GM19240 (cell line): Measurements from ENCODE around the gene ZNF584.
"Not testable (repeated sequence)": the region's sequence is repeated elsewhere in the genome, so short reads cannot be mapped to it uniquely, and the experiment has no call there.

Experiments used
- DNase-seq: peaks from one replicate; pipeline ENCODE4 v3.0.0; 2011; ENCODE audit warnings: low spot score; ENCODE audit not compliant: insufficient read length

ZNF584 gene

GRCh38 chr19:58403920-58404478, 4.5 kb upstream of the ZNF584 start:
- DNase-seq, result not testable (repeated sequence)

- DNase-seq, result no peak
Measured at GRCh38 chr19:58406818-58407657, 1.4 kb upstream of the ZNF584 start.

GRCh38 chr19:58407658-58408151, 744 bp upstream of the ZNF584 start:
- no peak for DNase-seq

GRCh38 chr19:58409010-58409790, 751 bp downstream of the ZNF584 start:
- no peak for DNase-seq

- DNase-seq, result no peak
Measured at GRCh38 chr19:58416604-58417003, 8.2 kb downstream of the ZNF584 start.

- no peak for DNase-seq
Measured at GRCh38 chr19:58417071-58417470, 8.6 kb downstream of the ZNF584 start.

- no peak for DNase-seq
Measured at GRCh38 chr19:58428617-58429016, 20.2 kb downstream of the ZNF584 start.

GRCh38 chr19:58429745-58430144, 21.3 kb downstream of the ZNF584 start:
- DNase-seq, result no peak

GRCh38 chr19:58434217-58434616, 25.8 kb downstream of the ZNF584 start:
- no peak for DNase-seq

GRCh38 chr19:58439576-58440554, 31.4 kb downstream of the ZNF584 start, which contains the start of gene ZNF132:
Gene ZNF132, minus strand, starts transcription at chr19:58440153. Its CDS starts 332 bp downstream, at chr19:58439821.
- DNase-seq, result peak; percentile 93

- no peak for DNase-seq
Measured at GRCh38 chr19:58440556-58440955, 32.1 kb downstream of the ZNF584 start.

- not testable (repeated sequence) for DNase-seq
Measured at GRCh38 chr19:58442986-58443385, 34.5 kb downstream of the ZNF584 start.

GRCh38 chr19:58448860-58449259, 40.4 kb downstream of the ZNF584 start:
- DNase-seq, result not testable (repeated sequence)

- not testable (repeated sequence) for DNase-seq
Measured at GRCh38 chr19:58449980-58450379, 41.5 kb downstream of the ZNF584 start.

- no peak for DNase-seq
Measured at GRCh38 chr19:58450856-58451357, 42.5 kb downstream of the ZNF584 start.

- DNase-seq, result peak; percentile 97
Measured at GRCh38 chr19:58451358-58452101, 43.1 kb downstream of the ZNF584 start, which contains the start of gene ZNF324B. Gene ZNF324B, plus strand, starts transcription at chr19:58451622. Its CDS starts 2,080 bp downstream, at chr19:58453702.

GRCh38 chr19:58453743-58454142, 45.3 kb downstream of the ZNF584 start:
- no peak for DNase-seq

- no peak for DNase-seq
Measured at GRCh38 chr19:58455306-58455705, 46.9 kb downstream of the ZNF584 start.

GRCh38 chr19:58456111-58456510, 47.7 kb downstream of the ZNF584 start:
- no peak for DNase-seq

GRCh38 chr19:58460039-58460438, 51.6 kb downstream of the ZNF584 start:
- DNase-seq, result no peak
